SU-DHL-6 (cell line): Measurements from ENCODE around the gene ACTA1.

Experiments
- CTCF ChIP-seq: fragments of 200-600 bp; sonication (generic); IDR thresholded peaks from one replicate; pipeline ENCODE4 v1.5.1; 2017; ENCODE audit warnings: antibody characterized with exemption, mild to moderate bottlenecking, low read length, moderate library complexity; ENCODE audit not compliant: insufficient read depth, poor library complexity, severe bottlenecking
- EZH2phosphoT487 ChIP-seq: fragments of 200-600 bp; sonication (generic), shearing (Covaris generic); conservative IDR thresholded peaks from 2 replicates; pipeline ENCODE4 v1.6.1; 2018; ENCODE audit warnings: mild to moderate bottlenecking, antibody characterized with exemption, low read length, moderate library complexity, mixed read lengths

- no peak for TF ChIP-seq CTCF
- TF ChIP-seq EZH2phosphoT487: no peak
Measured at GRCh38 chr1:229432116-229432461, 1.8 kb downstream of the ACTA1 start.
